ENCODE results near the gene ACADVL. TPM values are rescaled to one million over a fixed set of nuclear protein-coding genes. Genes with fewer than 3 reads are reported as not detected.
A peak's percentile ranks its signal among the peaks of the same experiment; 100 is the strongest.

Gene ACADVL
- total RNA-seq, 1 donor from 2014 or later: 219 TPM

GRCh38 chr17:7218166-7218565 lies 1.6 kb upstream of the ACADVL start:
- Histone ChIP-seq H3K27me3 (ENCODE audit: control insufficient read depth, insufficient read depth, low read length) (no peaks in the 10 kb centered on the region), H3K36me3 (ENCODE audit: control insufficient read depth, insufficient read depth, low read length) (peaks cover 2% of the 10 kb centered on the region), H3K4me3 (ENCODE audit: low read depth, low read length) (no peak overlapping the region)
- DNase-seq (ENCODE audit: low read depth): no peak
- no peak for TF ChIP-seq CTCF (IDR thresholded peaks at IDR 0.05; ENCODE audit: insufficient read depth, low read length, poor library complexity, severe bottlenecking)

- no peak for DNase-seq (ENCODE audit: low read depth)
- H3K4me3 ChIP-seq (ENCODE audit: low read depth, low read length): no peak overlapping the region
- peaks cover 3% of the 10 kb centered on the region for H3K36me3 ChIP-seq (ENCODE audit: control insufficient read depth, insufficient read depth, low read length)
- TF ChIP-seq CTCF (IDR thresholded peaks at IDR 0.05; ENCODE audit: insufficient read depth, low read length, poor library complexity, severe bottlenecking): no peak
- no peaks in the 10 kb centered on the region for H3K27me3 ChIP-seq (ENCODE audit: control insufficient read depth, insufficient read depth, low read length)
These were observed 980 bp upstream of the ACADVL start for GRCh38 chr17:7218758-7219157.

GRCh38 chr17:7219229-7219811 lies 418 bp upstream of the ACADVL start:
- H3K4me3 ChIP-seq (ENCODE audit: low read depth, low read length): peak overlapping the region; percentile 87
- peaks cover 3% of the 10 kb centered on the region for H3K36me3 ChIP-seq (ENCODE audit: control insufficient read depth, insufficient read depth, low read length)
- TF ChIP-seq CTCF (IDR thresholded peaks at IDR 0.05; ENCODE audit: insufficient read depth, low read length, poor library complexity, severe bottlenecking): no peak
- DNase-seq (ENCODE audit: low read depth): no peak
- no peaks in the 10 kb centered on the region for H3K27me3 ChIP-seq (ENCODE audit: control insufficient read depth, insufficient read depth, low read length)

GRCh38 chr17:7220593-7221277 lies 997 bp downstream of the ACADVL start:
- Histone ChIP-seq H3K27me3 (ENCODE audit: control insufficient read depth, insufficient read depth, low read length) (no peaks in the 10 kb centered on the region), H3K4me3 (ENCODE audit: low read depth, low read length) (peak overlapping the region; percentile 87), H3K36me3 (ENCODE audit: control insufficient read depth, insufficient read depth, low read length) (peaks cover 3% of the 10 kb centered on the region)
- DNase-seq (ENCODE audit: low read depth): no peak
- peak; percentile 70 for TF ChIP-seq CTCF (IDR thresholded peaks at IDR 0.05; ENCODE audit: insufficient read depth, low read length, poor library complexity, severe bottlenecking)

- no peak for DNase-seq (ENCODE audit: low read depth)
- Histone ChIP-seq H3K27me3 (ENCODE audit: control insufficient read depth, insufficient read depth, low read length) (no peaks in the 10 kb centered on the region), H3K36me3 (ENCODE audit: control insufficient read depth, insufficient read depth, low read length) (peaks cover 3% of the 10 kb centered on the region), H3K4me3 (ENCODE audit: low read depth, low read length) (no peak overlapping the region)
- no peak for TF ChIP-seq CTCF (IDR thresholded peaks at IDR 0.05; ENCODE audit: insufficient read depth, low read length, poor library complexity, severe bottlenecking)
These were observed 1.7 kb downstream of the ACADVL start for GRCh38 chr17:7221278-7222092.
